Activated B cell treated with CpG ODN at 0.5 μM for 24 hours (primary cell): ENCODE results near the gene PTPRT. TPM values are rescaled to one million over a fixed set of nuclear protein-coding genes. Genes with fewer than 3 reads are reported as not detected.

Source experiments
- ATAC-seq: fragments of 200-7000 bp; cut with Tn5 transposase; one replicate; pipeline ENCODE4 v1.10.0; 2021; ENCODE audit warnings: low read depth, mild to moderate bottlenecking, moderate library complexity
- CTCF ChIA-PET: fragments of 350-600 bp; sonication (Branson Sonifier 250); formaldehyde crosslinking; loops from one replicate; lab custom pipeline; 2021; ENCODE audit warnings: antibody characterized with exemption; lab: Charles Lee
- POLR2A ChIA-PET: fragments of 350-600 bp; sonication (Branson Sonifier 250); formaldehyde crosslinking; loops from one replicate; lab custom pipeline; 2021; ENCODE audit warnings: antibody characterized with exemption; lab: Charles Lee
- DNase-seq: peaks from one replicate; pipeline ENCODE4 v3.0.0; 2022
- H3K27ac Mint-ChIP-seq: one replicate; pipeline ENCODE4 v1.8.0; 2020; ENCODE audit warnings: mixed read lengths
- H3K27me3 Mint-ChIP-seq: one replicate; pipeline ENCODE4 v1.8.0; 2021; ENCODE audit warnings: mixed read lengths
- H3K36me3 Mint-ChIP-seq: one replicate; pipeline ENCODE4 v1.8.0; 2021; ENCODE audit warnings: low read depth, mixed read lengths
- H3K4me1 Mint-ChIP-seq: one replicate; pipeline ENCODE4 v1.8.0; 2021; ENCODE audit warnings: mixed read lengths
- H3K4me3 Mint-ChIP-seq: one replicate; pipeline ENCODE4 v1.8.0; 2020; ENCODE audit warnings: mild to moderate bottlenecking, mixed read lengths
- H3K9me3 Mint-ChIP-seq: one replicate; pipeline ENCODE4 v1.8.0; 2020; ENCODE audit warnings: mixed read lengths
- CTCF ChIP-seq: fragments of 200-600 bp; IDR thresholded peaks from one replicate; pipeline ENCODE4 v1.8.0; 2022; ENCODE audit warnings: antibody characterized with exemption, mild to moderate bottlenecking
- intact Hi-C: fragments of 100-400 bp; cut with micrococcal nuclease; formaldehyde crosslinking; loops from one replicate; pipeline ENCODE4 v1.15.1; 2024
- total RNA-seq: library from RNA; stranded (reverse); gene quantifications from 2 replicates; pipeline ENCODE4 v1.2.3, GENCODE V29; 2022

PTPRT gene
- total RNA-seq, 1 donor from 2014 or later = not detected

DNA sequence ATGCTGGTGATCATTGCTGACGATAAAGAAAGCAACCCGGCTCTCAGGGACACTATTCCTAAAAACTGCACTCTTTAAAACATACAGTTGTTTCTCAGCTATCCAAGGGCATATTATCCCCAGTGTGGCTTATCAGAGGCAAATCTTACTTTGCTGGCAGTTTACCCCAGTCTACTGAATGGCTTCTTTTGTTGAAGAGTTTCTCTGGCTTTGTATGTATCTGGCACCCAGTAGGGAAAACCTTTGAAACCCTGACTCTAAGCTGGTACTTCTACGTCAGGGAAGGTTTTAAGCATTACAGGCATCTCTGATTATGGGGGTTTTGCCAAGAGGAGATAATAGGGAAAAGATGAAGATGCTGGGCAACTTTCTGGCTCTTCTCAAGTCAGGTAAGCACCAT is 933.9 kb downstream of the PTPRT start:
- Mint-ChIP-seq H3K36me3 (no peaks in the 10 kb centered on the region), H3K4me1 (no peaks in the 10 kb centered on the region), H3K27me3 (no peaks in the 10 kb centered on the region), H3K9me3 (no peaks in the 10 kb centered on the region), H3K27ac (no peak overlapping the region), H3K4me3 (no peak overlapping the region)
- POLR2A ChIA-PET = no interaction called here
- DNase-seq (no peak), ATAC-seq (no peak)
- no peak for TF ChIP-seq CTCF
- intact Hi-C loops = no loop called here
- CTCF ChIA-PET = no interaction called here

DNA sequence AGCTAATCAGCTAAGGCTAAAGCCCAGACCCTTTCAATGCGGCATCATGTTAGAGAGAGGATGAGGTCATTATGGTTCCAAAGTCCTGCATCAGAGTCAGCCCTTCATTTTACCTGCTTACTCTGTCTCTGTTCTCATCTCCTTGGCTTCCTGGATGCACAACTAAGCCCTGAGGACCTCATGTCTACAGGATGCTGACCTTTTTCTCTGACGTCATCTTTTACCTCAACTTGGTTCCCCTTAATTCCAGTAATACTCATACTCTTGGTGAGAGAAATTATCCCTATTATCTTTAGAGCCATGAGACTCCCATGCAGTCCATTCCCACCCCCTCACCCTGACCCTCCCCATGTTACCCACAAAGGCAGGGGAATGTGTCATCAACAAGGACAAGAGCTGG is 935.0 kb downstream of the PTPRT start:
- no peaks in the 10 kb centered on the region for H3K9me3 Mint-ChIP-seq
- POLR2A ChIA-PET = no interaction called here
- CTCF ChIA-PET = no interaction called here
- DNase-seq = no peak
- TF ChIP-seq CTCF = no peak
- no peaks in the 10 kb centered on the region for H3K27me3 Mint-ChIP-seq
- intact Hi-C loops = no loop called here
- H3K36me3 Mint-ChIP-seq = no peaks in the 10 kb centered on the region
- H3K4me3 Mint-ChIP-seq = no peak overlapping the region
- no peak overlapping the region for H3K27ac Mint-ChIP-seq
- no peaks in the 10 kb centered on the region for H3K4me1 Mint-ChIP-seq
- ATAC-seq = no peak

GRCh38 chr20:42252116-42252515 is 937.6 kb downstream of the PTPRT start:
- POLR2A ChIA-PET = no interaction called here
- Mint-ChIP-seq H3K4me3 (no peak overlapping the region), H3K9me3 (no peaks in the 10 kb centered on the region), H3K27ac (no peak overlapping the region), H3K27me3 (no peaks in the 10 kb centered on the region), H3K4me1 (no peaks in the 10 kb centered on the region), H3K36me3 (no peaks in the 10 kb centered on the region)
- CTCF ChIA-PET = no interaction called here
- no peak for TF ChIP-seq CTCF
- DNase-seq (no peak), ATAC-seq (no peak)
- intact Hi-C loops = no loop called here

GRCh38 chr20:42218621-42219374 is 970.9 kb downstream of the PTPRT start:
- H3K4me3 Mint-ChIP-seq = no peak overlapping the region
- DNase-seq (no peak), ATAC-seq (no peak)
- no peaks in the 10 kb centered on the region for H3K36me3 Mint-ChIP-seq
- intact Hi-C loops = no loop called here
- CTCF ChIA-PET = no interaction called here
- no peaks in the 10 kb centered on the region for H3K27me3 Mint-ChIP-seq
- H3K4me1 Mint-ChIP-seq = no peaks in the 10 kb centered on the region
- peaks cover 10% of the 10 kb centered on the region for H3K9me3 Mint-ChIP-seq
- H3K27ac Mint-ChIP-seq = no peak overlapping the region
- POLR2A ChIA-PET = no interaction called here
- TF ChIP-seq CTCF = no peak

DNA sequence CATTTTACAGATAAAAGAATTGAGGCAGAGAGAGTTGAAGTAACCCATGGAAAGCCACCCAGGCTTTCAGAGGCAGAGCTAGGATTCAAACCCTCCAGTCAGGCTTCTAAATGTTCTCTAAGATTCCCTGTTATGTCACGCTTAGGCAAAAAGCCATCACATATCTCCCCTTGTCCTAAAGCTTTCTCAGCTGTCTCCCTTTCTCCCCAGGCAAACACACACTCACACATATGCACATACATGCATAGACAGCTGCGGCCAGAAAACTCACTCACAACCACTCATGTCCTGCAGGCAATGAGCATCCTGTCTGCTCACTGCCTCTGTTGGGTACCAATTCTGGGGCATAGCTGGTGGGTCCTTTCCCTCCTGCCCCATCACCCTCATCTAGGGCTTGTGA is 975.6 kb downstream of the PTPRT start:
- Mint-ChIP-seq H3K4me1 (no peaks in the 10 kb centered on the region), H3K9me3 (peaks cover 9% of the 10 kb centered on the region), H3K4me3 (no peak overlapping the region), H3K36me3 (no peaks in the 10 kb centered on the region), H3K27me3 (no peaks in the 10 kb centered on the region), H3K27ac (no peak overlapping the region)
- DNase-seq (no peak), ATAC-seq (no peak)
- no peak for TF ChIP-seq CTCF
- intact Hi-C loops = no loop called here
- POLR2A ChIA-PET = no interaction called here
- CTCF ChIA-PET = no interaction called here
